GM21786 (cell line): Measurements from ENCODE around the gene CCL11.

Source experiments
- ATAC-seq: cut with Tn5 transposase; IDR thresholded peaks from one replicate; pipeline ENCODE4 v1.9.1; 2021; ENCODE audit not compliant: unreplicated experiment

Gene CCL11

GRCh38 chr17:34285286-34285792 is at the start of gene CCL11:
Gene CCL11, plus strand, starts transcription at chr17:34285742. Its CDS starts 67 bp downstream, at chr17:34285809.
- ATAC-seq: no peak

DNA sequence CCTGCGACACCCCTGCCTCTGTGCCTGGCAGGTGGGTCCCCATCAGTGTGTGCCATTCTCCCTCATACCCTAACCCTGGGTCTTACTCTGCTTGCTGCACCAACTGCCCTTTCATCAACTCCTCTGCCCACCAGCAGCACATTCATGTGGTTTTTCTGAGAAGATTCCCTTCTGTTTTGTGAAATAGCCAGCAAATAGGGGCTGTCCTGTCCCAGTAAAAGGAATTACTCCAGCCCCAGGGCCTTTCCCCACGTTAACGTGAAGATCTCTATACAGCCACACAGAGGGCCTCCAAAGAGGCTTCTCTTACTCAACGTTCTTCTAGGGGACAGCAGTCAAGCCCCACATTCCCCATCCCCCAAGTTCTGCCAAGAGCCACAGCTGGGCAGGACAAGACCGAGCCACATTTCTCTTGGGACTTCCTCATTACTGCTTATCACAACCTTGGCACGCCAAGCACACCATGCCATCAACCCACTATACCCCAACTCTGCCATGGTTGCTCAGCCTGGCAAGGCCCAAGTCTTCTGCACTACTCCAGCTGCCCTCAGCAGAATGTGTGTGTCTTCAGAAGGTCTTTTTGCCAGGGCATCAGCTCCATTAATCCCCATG is 49.2 kb upstream of the CCL11 start:
- ATAC-seq: no peak

GRCh38 chr17:34237458-34237857 is 48.1 kb upstream of the CCL11 start:
- no peak for ATAC-seq

DNA sequence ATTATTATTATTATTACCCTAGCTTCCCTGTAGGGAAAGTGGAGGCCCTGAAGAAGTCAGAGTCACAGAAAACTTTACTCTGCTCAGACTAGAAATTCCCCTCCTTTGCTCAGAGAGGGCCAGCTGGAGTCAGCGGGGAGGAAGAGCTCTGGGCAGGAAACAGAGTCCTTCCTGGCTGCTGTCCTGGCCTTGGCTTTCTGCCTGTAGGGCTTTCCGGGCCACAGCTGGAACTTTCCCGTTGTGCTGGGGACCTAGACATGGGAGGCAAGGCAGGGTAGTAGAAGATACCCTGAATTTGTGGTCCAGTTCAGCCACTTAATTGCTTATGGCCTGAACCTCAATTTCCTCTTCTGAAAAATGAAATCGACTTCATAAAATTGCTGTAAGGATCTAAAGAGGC is 44.5 kb upstream of the CCL11 start:
- ATAC-seq: no peak

GRCh38 chr17:34242587-34243363 is 42.8 kb upstream of the CCL11 start:
- no peak for ATAC-seq

GRCh38 chr17:34243364-34244320 is 41.9 kb upstream of the CCL11 start:
- ATAC-seq: no peak

DNA sequence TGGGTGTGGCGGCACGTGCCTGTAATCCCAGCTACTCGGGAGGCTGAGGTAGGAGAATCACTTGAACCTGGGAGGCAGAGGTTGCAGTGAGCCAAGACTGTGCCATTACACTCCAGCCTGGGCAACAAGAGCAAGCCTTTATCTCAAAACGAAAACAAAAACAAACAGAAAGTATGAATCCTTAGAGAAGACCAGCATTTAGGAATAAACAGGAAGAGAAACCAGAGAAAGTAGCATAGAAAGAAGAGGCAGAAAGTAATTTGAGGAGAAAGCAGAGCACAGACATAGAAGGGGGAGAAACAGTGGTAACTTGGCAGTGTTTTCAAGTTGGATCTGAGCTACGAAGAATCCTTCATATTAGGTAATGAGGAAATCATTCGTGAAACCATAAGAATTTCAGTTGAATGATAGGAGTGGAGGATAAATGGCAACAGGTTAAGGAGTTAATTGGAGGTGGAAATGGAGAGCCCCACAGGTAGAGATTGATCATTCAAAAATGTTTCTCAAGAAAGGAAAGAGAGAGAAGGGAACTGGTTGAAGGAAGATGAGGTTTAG is 40.1 kb upstream of the CCL11 start:
- ATAC-seq: no peak

- ATAC-seq: no peak
Observed at GRCh38 chr17:34246446-34246845, 39.1 kb upstream of the CCL11 start.

GRCh38 chr17:34246881-34247280 is 38.7 kb upstream of the CCL11 start:
- no peak for ATAC-seq

GRCh38 chr17:34248511-34249024 is 37.0 kb upstream of the CCL11 start:
- no peak for ATAC-seq

DNA sequence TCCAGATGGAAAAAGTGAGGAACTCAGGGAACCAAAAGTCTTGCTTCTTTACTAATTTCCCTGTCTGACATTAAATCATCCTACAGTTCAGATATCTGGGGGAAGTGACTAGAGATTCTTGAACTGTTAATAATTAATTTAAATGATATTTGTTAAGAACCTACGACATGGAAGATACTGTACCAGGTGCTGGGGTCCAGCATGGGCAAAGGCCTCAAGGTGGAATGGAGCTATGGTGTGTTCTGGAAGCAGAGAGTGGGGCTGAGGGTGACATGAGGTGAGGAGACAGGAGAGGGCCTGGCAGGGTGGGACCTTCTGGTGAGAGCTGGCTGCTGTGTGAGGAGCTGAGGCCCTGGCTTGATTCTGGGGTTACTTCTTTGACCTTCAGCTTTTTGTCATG is 36.5 kb upstream of the CCL11 start:
- ATAC-seq: no peak

- ATAC-seq: no peak
Observed at GRCh38 chr17:34249478-34249877, 36.1 kb upstream of the CCL11 start.

DNA sequence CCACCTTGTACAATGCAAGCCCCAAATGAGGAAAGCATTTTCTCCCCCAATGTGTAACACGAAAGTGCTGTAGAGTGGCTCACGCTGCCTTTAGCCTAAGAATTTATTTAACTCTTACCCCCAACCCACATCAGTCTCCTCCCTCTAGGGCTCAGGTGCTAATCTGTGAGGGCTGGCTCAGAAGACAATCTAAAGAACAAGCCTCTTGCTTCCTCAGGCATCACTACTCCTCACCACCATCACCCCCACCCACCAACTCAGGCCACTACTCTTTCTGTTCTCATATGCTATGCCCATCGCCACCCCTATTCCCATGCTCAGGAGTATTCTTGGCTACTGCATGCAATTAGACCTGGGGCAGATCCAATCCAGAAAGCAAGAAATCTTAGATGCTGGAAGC is 34.4 kb upstream of the CCL11 start:
- no peak for ATAC-seq

DNA sequence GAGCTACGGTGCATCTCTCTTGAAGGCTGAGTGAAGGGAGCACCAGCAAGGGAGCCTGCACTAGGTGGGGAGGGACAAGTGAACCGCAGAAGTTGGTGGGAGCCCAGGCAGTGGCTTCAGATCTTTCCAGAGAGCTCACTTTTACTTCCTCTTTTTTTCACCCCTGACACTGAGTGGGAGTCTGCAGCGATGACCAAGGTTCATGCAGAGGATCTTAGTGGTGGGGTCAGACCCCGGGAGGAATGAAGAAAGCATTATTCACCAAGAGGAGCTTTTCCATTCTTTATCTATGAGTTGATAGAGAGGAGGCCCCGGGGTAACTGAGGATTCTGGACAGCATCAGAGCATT is 33.5 kb upstream of the CCL11 start:
- no peak for ATAC-seq

DNA sequence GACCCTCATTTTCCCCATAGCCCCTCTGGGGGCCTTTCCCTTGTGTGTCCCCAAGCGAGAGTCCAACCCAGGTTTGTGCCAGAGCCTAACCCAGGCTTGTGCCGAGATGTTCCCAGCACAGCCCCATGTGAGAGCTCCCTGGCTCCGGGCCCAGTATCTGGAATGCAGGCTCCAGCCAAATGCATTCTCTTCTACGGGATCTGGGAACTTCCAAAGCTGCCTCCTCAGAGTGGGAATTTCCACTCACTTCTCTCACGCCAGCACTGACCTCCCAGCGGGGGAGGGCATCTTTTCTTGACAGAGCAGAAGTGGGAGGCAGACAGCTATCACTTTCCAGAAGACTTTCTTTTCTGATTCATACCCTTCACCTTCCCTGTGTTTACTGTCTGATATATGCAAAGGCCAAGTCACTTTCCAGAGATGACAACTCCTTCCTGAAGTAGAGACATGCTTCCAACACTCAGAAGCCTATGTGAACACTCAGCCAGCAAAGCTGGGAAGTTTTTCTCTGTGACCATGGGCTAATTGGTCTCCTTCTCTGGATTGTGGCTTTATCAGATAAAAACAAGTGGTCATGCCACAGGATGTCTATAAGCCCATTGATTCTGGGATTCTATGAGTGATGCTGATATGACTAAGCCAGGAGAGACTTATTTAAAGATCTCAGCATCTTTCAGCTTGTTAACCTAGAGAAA is 33.0 kb upstream of the CCL11 start:
- ATAC-seq: no peak

DNA sequence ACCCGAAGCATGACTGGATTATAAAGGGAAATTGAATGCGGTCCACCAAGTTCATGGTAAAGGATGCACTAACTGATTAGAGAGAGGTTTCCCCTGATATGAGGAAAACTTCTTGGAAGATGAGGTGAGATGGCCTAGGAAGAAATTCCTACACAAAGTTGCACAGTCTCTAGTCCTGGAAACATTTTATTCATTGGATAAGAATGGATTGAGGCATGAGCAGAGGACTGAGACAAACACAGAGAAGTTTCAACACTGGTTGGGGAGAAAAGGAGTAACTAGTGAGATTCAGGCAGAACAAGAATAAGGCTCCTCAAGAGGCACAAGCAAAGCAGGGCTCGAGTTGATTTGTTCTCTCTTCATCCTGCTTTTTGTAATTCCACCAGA is 32.4 kb upstream of the CCL11 start:
- ATAC-seq: no peak

GRCh38 chr17:34254146-34254545 is 31.4 kb upstream of the CCL11 start:
- no peak for ATAC-seq

- ATAC-seq: no peak
Observed at GRCh38 chr17:34254651-34255380, 30.7 kb upstream of the CCL11 start, which contains the start of gene CCL2. Gene CCL2, plus strand, starts transcription at chr17:34255285. Its CDS starts 65 bp downstream, at chr17:34255350.

GRCh38 chr17:34255381-34255732 is 30.2 kb upstream of the CCL11 start:
- no peak for ATAC-seq

GRCh38 chr17:34255841-34256240 is 29.7 kb upstream of the CCL11 start:
- no peak for ATAC-seq
